ENCODE results near the gene ATP2A3.

GRCh38 chr17:3993493-3994220 lies 29.4 kb upstream of the ATP2A3 start:
- TF ChIP-seq, protein P1, sequence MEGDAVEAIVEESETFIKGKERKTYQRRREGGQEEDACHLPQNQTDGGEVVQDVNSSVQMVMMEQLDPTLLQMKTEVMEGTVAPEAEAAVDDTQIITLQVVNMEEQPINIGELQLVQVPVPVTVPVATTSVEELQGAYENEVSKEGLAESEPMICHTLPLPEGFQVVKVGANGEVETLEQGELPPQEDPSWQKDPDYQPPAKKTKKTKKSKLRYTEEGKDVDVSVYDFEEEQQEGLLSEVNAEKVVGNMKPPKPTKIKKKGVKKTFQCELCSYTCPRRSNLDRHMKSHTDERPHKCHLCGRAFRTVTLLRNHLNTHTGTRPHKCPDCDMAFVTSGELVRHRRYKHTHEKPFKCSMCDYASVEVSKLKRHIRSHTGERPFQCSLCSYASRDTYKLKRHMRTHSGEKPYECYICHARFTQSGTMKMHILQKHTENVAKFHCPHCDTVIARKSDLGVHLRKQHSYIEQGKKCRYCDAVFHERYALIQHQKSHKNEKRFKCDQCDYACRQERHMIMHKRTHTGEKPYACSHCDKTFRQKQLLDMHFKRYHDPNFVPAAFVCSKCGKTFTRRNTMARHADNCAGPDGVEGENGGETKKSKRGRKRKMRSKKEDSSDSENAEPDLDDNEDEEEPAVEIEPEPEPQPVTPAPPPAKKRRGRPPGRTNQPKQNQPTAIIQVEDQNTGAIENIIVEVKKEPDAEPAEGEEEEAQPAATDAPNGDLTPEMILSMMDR (IDR thresholded peaks at IDR 0.05), result no peak
- no peak for TF ChIP-seq POLR2A (IDR thresholded peaks at IDR 0.05)

Measured in heart left ventricle (tissue), 13 donors.